H1 (cell line): ENCODE results near the gene CYP2E1. TPM values are rescaled to one million over a fixed set of nuclear protein-coding genes. Genes with fewer than 3 reads are reported as not detected.

Experiments used
- MAFK ChIP-seq: IDR thresholded peaks from 2 replicates; pipeline ENCODE4 v1.6.1; 2012; ENCODE audit warnings: low read depth, mild to moderate bottlenecking, improper control_type of control experiment, low read length
- polyA plus RNA-seq, 7 experiments: library from polyadenylated mRNA; depleted of rRNA in 3 of 7; stranded (reverse) in 5 of 7; unstranded in 2 of 7; fragments of >200 nt in 5 of 7; fragments of 200-250 nt in 2 of 7; gene quantifications; 1 replicate in 5 of 7; 2 replicates in 1 of 7; 4 replicates in 1 of 7; pipeline versions ENCODE4 v1.2.1 to v1.2.3, GENCODE V29; 2011 to 2013; ENCODE audit warnings: missing spikeins in 2 of 7, mixed read lengths in 2 of 7
- total RNA-seq: library from RNA; stranded (reverse); fragmentation: NEBNext Ultra II Directional; extraction: Animal tissue kit (Norgen Biotek cat#: 25700); gene quantifications from 2 replicates; pipeline ENCODE4 v1.2.1, GENCODE V29; 2021

The CYP2E1 gene
- total and polyA plus RNA-seq, 2 of the 8 experiments (the other 6 are each of a cell fraction or from before 2014, with no cell fraction given): 0.11 TPM; not detected in 1

DNA sequence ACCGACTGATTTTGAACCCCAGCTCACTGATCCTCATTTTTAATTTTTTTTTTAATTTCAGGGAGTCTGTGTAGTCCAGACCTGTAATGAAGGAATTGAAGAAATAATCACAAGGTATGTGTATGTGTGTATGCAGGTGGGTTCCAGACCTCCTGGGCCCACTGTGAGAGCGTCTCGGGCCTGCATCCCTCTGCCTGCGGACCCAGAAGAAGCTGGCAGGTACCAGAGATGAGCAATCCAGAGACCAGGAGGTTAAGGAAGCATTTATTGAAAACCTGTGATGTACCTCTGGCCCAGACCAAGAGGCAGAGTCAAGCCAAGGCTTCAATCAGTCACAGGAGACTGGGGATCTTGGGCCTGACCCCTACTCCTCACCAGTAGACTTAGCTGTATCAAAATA, 27.4 kb downstream of the CYP2E1 start (continued):
- no peak for TF ChIP-seq MAFK
